CD4-positive, CD25-positive, alpha-beta regulatory T cell (primary cell): ENCODE results near the gene ABLIM1. TPM values are rescaled to one million over a fixed set of nuclear protein-coding genes. Genes with fewer than 3 reads are reported as not detected.

Experiments
- ATAC-seq, 2 donors: fragments of 150-1000 bp; cut with Tn5 transposase; one replicate each; pipeline ENCODE4 v1.10.0; 2021; ENCODE audit warnings: low read depth in 2 of 2, moderate number of reproducible peaks in 2 of 2, moderate library complexity in 1 of 2
- DNase-seq, 3 donors: peaks; one replicate each; pipeline versions ENCODE4 v3.0.0 to v3.0.0-alpha.2; 2012 to 2022; ENCODE audit warnings: mixed read lengths in 1 of 3
- H3K27ac ChIP-seq: one replicate; pipeline ENCODE4 v1.7.0; 2013; ENCODE audit warnings: mild to moderate bottlenecking, low read length; ENCODE audit not compliant: insufficient read depth, poor library complexity, severe bottlenecking
- H3K27me3 ChIP-seq: one replicate; pipeline ENCODE4 v1.7.0; 2013; ENCODE audit warnings: low read length; ENCODE audit not compliant: control insufficient read depth, insufficient read depth
- H3K36me3 ChIP-seq: one replicate; pipeline ENCODE4 v1.7.0; 2013; ENCODE audit warnings: mild to moderate bottlenecking, low read length, moderate library complexity; ENCODE audit not compliant: control insufficient read depth, insufficient read depth
- H3K4me1 ChIP-seq: 2 replicates; pipeline ENCODE4 v1.7.0; 2013; ENCODE audit warnings: mild to moderate bottlenecking, low read length; ENCODE audit not compliant: insufficient read depth, control insufficient read depth, poor library complexity, severe bottlenecking
- H3K4me3 ChIP-seq: one replicate; pipeline ENCODE4 v1.7.0; 2013; ENCODE audit warnings: low read depth, mild to moderate bottlenecking, low read length, moderate library complexity
- H3K9me3 ChIP-seq, 2 experiments: 1 replicate in 1 of 2; 2 replicates in 1 of 2; pipeline ENCODE4 v1.7.0; 2013; ENCODE audit warnings: low read length in 2 of 2, mild to moderate bottlenecking in 1 of 2, moderate library complexity in 1 of 2; ENCODE audit not compliant: control insufficient read depth in 2 of 2
- H3K27ac Mint-ChIP-seq, 3 donors: one replicate each; pipeline ENCODE4 v1.8.0; 2020 to 2022; ENCODE audit warnings: mild to moderate bottlenecking in 3 of 3, mixed read lengths in 3 of 3, moderate library complexity in 2 of 3
- H3K27me3 Mint-ChIP-seq: one replicate; pipeline ENCODE4 v1.8.0; 2022; ENCODE audit warnings: mild to moderate bottlenecking, mixed read lengths
- H3K36me3 Mint-ChIP-seq: one replicate; pipeline ENCODE4 v1.8.0; 2020; ENCODE audit warnings: mixed read lengths
- H3K4me1 Mint-ChIP-seq, 4 donors: one replicate each; pipeline ENCODE4 v1.8.0; 2020 to 2022; ENCODE audit warnings: mixed read lengths in 4 of 4, mild to moderate bottlenecking in 1 of 4
- H3K4me3 Mint-ChIP-seq, 4 donors: one replicate each; pipeline ENCODE4 v1.8.0; 2020 to 2022; ENCODE audit warnings: mild to moderate bottlenecking in 4 of 4, mixed read lengths in 4 of 4, moderate library complexity in 3 of 4
- H3K9me3 Mint-ChIP-seq, 7 donors: one replicate each; pipeline ENCODE4 v1.8.0; 2020 to 2022; ENCODE audit warnings: mixed read lengths in 7 of 7, mild to moderate bottlenecking in 3 of 7, moderate library complexity in 2 of 7
- polyA plus RNA-seq, 4 donors: library from polyadenylated mRNA; unstranded; fragments of 300-500 nt; fragmentation: Illumina TruSeq; gene quantifications; one replicate each; pipeline ENCODE4 v1.2.3, GENCODE V29; 2021
- total RNA-seq: library from RNA; stranded (reverse); gene quantifications from one replicate; pipeline ENCODE4 v1.2.3, GENCODE V29; 2022

Gene ABLIM1
- total and polyA plus RNA-seq, 5 donors from 2014 or later: 101 to 138 (median 131) TPM

DNA sequence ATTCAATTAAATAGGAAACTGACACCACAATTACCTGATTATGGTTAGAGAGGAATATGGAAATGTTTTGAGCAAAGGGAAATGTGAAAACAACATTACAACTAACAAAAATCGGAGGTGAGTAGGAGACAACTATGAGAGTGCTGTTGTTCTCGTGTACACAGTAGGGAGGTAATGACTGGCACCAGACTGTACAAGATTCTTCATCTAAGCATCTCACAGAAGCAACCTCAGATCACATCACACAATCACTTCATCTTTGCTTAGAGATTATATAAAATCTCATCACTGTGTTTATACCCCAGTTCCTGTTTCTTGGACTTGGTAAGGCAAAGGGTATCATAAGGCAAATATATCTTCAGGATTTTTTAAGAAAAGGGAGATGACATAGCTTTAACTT, 14.9 kb downstream of the ABLIM1 start:
- ATAC-seq: no peak

DNA sequence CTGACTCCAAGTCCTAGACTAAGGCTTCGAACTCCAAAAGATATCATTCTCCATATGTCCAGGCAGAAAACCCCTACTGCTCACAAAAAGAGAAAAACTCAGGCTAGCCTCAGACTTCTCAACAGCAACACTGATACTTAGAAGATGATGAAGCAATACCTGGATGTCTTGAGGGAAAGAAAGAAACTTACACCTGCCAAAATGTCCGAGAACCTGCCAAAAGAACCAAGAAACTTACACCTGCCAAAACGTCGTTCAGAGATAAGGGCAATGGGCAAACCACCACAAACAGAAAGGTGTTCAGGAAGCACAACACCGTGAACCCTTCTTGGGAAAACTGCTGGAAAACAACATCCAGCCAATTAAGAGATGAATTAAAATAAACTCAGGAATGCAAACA, 15.3 kb downstream of the ABLIM1 start:
- ATAC-seq (no peak), DNase-seq (no peak)
- Mint-ChIP-seq H3K36me3 (peaks cover 7% of the 10 kb centered on the region), H3K4me1 (peaks cover 0 to 14% (median under 1%) of the 10 kb centered on the region in 4 donors), H3K27me3 (no peaks in the 10 kb centered on the region), H3K27ac (no peak overlapping the region), H3K4me3 (no peak overlapping the region), H3K9me3 (peaks cover 0 to 2% (median 0%) of the 10 kb centered on the region in 7 donors)
- Histone ChIP-seq H3K27ac (no peak overlapping the region), H3K9me3 (no peaks in the 10 kb centered on the region), H3K27me3 (no peaks in the 10 kb centered on the region), H3K4me3 (no peak overlapping the region), H3K36me3 (no peaks in the 10 kb centered on the region), H3K4me1 (no peaks in the 10 kb centered on the region)

More for the DNA sequence above, 14.9 kb downstream of the ABLIM1 start:
- Mint-ChIP-seq H3K36me3 (peaks cover 7% of the 10 kb centered on the region), H3K27me3 (no peaks in the 10 kb centered on the region), H3K4me1 (peaks cover 0 to 14% (median 2%) of the 10 kb centered on the region in 4 donors), H3K4me3 (no peak overlapping the region), H3K27ac (no peak overlapping the region), H3K9me3 (peaks cover 0 to 2% (median 0%) of the 10 kb centered on the region in 7 donors)
- Histone ChIP-seq H3K9me3 (no peaks in the 10 kb centered on the region), H3K4me3 (no peak overlapping the region), H3K27me3 (no peaks in the 10 kb centered on the region), H3K27ac (no peak overlapping the region), H3K36me3 (no peaks in the 10 kb centered on the region), H3K4me1 (no peaks in the 10 kb centered on the region)
- no peak for DNase-seq

DNA sequence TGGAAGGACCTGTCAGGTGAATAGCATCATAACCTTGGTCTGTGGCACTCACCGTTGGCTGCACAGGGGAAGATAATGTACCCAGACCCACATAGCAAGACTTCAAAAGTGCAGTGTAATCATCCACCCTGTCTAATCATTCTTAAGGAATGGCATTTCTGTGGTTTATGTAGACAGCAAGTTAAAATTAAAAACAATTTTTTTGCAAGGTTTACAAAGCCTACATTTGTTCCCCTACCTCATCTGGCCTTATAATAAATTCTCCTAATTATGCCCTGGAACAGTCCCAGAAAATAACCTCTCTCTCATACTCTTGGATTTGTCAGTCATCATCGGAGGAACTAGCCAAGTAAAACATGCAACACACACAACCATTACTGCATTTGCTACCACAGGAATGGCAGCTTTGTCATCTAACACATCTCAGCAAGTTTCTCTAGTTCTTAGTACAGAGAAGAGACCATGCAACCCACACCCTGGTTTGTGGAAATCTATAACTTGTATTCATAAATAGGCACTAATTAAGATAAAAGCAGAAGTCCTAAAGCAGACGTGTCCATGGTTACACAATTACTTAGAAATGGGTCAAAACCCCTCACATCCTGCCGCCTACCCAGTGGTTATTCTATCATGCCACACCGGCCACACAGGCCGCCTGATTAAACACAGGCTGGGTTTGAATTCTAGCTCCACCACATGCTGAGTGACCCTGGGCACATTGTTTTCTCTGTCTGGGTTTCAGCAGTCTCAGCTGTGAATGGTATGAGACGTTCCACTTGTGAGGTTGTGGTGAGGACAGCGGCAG, 19.1 kb downstream of the ABLIM1 start:
- H3K27me3 Mint-ChIP-seq: peaks cover 5% of the 10 kb centered on the region
- no peaks in the 10 kb centered on the region for H3K9me3 ChIP-seq
- H3K27ac ChIP-seq: no peak overlapping the region
- peaks cover 3% of the 10 kb centered on the region for H3K36me3 ChIP-seq
- H3K27me3 ChIP-seq: no peaks in the 10 kb centered on the region
- no peak for DNase-seq
- no peak overlapping the region for H3K4me3 Mint-ChIP-seq
- peaks cover 0 to 3% (median 0%) of the 10 kb centered on the region in 7 donors for H3K9me3 Mint-ChIP-seq
- H3K4me1 Mint-ChIP-seq: peaks cover 0 to 4% (median 0%) of the 10 kb centered on the region in 4 donors
- H3K36me3 Mint-ChIP-seq: peaks cover 11% of the 10 kb centered on the region
- ATAC-seq: no peak
- no peak overlapping the region for H3K4me3 ChIP-seq
- H3K27ac Mint-ChIP-seq: peak overlapping the region in 1 of 3 donors; percentile 46
- H3K4me1 ChIP-seq: no peaks in the 10 kb centered on the region

DNA sequence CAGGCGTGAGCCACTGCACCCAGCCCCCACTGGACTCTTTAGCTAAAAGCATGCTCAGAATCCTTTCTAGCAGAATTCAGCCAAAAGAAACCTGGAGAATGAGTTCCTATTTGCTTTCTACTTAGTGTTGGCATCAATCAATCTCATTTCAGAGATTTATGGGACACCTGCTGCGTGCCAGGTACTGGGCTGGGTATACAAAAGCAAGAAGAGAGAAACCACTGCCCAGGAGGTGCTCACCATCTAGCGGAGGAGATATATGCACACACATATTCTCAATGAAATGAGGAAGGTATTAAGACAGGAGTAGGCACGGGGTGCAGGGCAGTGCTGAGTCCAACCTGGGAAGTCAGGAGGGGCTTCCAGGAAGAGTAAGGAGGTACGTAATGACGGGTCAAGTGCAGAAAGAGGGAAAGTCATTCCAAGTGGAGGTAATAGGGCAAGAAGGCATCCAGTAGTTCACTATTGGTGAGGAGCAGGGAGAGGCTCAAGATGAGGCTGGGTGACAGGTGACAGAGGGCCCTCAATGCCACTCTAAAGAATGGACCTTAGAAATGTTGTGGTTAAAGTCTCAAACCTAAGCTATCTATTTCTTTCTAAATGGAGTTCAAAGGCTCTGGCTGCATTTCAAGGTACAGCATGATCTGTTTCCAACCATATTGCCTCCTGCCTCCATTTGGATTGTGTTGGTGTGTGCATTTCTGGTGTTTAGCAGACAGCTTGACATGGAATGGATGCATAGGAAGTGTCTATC, 22.1 kb downstream of the ABLIM1 start:
- peaks cover 23% of the 10 kb centered on the region for H3K27me3 Mint-ChIP-seq

DNA sequence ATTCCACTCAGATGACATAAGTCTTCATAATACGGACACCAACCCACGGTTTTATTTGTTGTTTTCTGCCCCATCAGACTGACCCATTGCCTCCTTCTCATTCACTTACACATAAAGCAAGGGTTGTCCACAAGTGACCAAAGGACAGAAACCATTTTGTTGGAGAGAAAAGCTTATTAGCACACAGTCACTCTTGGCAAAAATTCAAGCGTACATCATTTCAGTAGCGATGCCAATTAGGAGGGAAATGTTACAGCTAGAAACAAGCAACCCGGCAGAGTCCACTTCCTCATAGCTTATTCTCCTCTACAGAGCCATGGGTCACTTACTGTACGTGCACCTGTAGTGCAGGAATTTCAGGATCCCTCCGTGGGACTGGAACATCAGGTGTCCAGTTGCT, 23.0 kb downstream of the ABLIM1 start:
- H3K9me3 Mint-ChIP-seq: peaks cover 0 to 3% (median 0%) of the 10 kb centered on the region in 7 donors
- peaks cover 13 to 32% (median 24%) of the 10 kb centered on the region in 4 donors for H3K4me1 Mint-ChIP-seq
- H3K27me3 ChIP-seq: no peaks in the 10 kb centered on the region
- H3K4me3 ChIP-seq: no peak overlapping the region
- DNase-seq: no peak
- peaks cover 14% of the 10 kb centered on the region for H3K4me1 ChIP-seq
- H3K27ac ChIP-seq: no peak overlapping the region
- H3K9me3 ChIP-seq: no peaks in the 10 kb centered on the region
- peaks cover 3% of the 10 kb centered on the region for H3K36me3 ChIP-seq
- H3K27me3 Mint-ChIP-seq: peaks cover 23% of the 10 kb centered on the region
- peaks cover 8% of the 10 kb centered on the region for H3K36me3 Mint-ChIP-seq
- no peak for ATAC-seq
- H3K27ac Mint-ChIP-seq: no peak overlapping the region
- H3K4me3 Mint-ChIP-seq: peak overlapping the region in 1 of 4 donors; percentile 32

More for the DNA sequence above, 22.1 kb downstream of the ABLIM1 start:
- no peak overlapping the region for H3K4me3 ChIP-seq
- H3K4me1 ChIP-seq: peaks cover 14% of the 10 kb centered on the region
- DNase-seq: no peak
- Mint-ChIP-seq H3K4me3 (no peak overlapping the region), H3K36me3 (peaks cover 8% of the 10 kb centered on the region), H3K9me3 (peaks cover 0 to 3% (median 0%) of the 10 kb centered on the region in 7 donors), H3K4me1 (peaks cover 9 to 27% (median 17%) of the 10 kb centered on the region in 4 donors), H3K27ac (no peak overlapping the region)
- peaks cover 3% of the 10 kb centered on the region for H3K36me3 ChIP-seq
- H3K27ac ChIP-seq: no peak overlapping the region
- no peaks in the 10 kb centered on the region for H3K27me3 ChIP-seq
- no peaks in the 10 kb centered on the region for H3K9me3 ChIP-seq
- no peak for ATAC-seq

DNA sequence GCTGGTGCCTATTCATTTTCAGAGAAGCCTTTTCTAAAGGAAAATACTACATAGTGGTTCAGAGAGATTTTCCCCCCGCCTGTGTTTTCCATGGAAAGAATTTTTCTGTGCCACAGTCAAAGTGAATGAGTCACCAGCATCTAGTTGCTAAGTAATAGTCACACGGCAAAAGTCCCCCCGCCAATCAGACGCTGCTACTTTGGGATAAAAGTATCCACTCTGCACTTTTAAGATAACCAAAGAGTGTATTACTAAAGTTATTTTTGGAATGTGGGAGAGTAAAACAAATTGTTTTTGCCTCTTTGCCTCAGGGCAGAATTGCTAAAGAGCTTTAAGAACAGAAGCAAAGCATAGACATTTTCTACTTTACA, 23.5 kb downstream of the ABLIM1 start:
- H3K27ac ChIP-seq: no peak overlapping the region
- Mint-ChIP-seq H3K27me3 (peaks cover 23% of the 10 kb centered on the region), H3K9me3 (peaks cover 0 to 3% (median 0%) of the 10 kb centered on the region in 7 donors), H3K27ac (no peak overlapping the region), H3K4me1 (peaks cover 13 to 38% (median 25%) of the 10 kb centered on the region in 4 donors), H3K4me3 (peak overlapping the region in 1 of 4 donors; percentile 32), H3K36me3 (peaks cover 6% of the 10 kb centered on the region)
- ATAC-seq (no peak), DNase-seq (no peak)
- peaks cover 3% of the 10 kb centered on the region for H3K36me3 ChIP-seq
- H3K9me3 ChIP-seq: no peaks in the 10 kb centered on the region
- no peak overlapping the region for H3K4me3 ChIP-seq
- peaks cover 14% of the 10 kb centered on the region for H3K4me1 ChIP-seq
- H3K27me3 ChIP-seq: no peaks in the 10 kb centered on the region

DNA sequence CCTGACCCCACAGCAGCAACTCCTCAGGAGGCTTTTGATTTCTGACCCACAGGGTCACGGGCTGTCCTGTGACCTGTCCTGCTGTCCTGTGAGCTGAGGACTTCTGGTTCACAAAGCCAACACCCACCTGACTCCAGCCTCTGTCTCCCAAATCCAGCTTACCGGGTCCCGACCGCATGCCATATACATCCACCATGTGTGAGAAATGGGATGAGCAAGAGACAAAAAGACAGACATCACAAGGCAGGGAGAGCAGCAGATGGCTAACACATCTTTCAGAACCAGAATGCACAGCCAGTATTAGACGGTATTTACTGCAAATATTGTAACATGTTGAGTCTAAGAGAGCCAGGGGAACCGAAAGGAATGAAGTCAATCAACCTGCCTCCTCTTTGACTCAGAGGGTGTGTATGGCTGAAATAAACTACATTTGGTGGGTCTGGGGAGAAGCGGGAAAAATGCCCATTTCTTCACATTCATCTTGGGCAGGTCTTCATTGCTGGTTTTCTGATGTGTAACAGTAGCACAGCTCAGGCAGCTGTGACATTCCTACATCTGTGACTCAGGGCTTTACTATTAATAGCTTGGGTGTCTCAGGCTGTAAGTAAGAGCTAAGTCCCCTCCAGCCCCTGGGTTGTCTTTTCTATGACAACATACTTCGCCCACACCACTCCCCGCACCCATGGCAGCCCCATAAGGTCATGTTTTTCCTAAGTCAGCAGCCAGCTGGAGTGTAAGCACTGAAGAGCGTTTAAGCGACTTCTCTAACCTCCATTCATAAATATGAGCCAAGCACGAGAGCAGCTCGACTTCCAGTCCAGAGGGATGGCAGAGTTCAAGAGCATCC, 25.0 kb downstream of the ABLIM1 start:
- H3K36me3 ChIP-seq: peaks cover 3% of the 10 kb centered on the region
- peaks cover 4% of the 10 kb centered on the region for H3K36me3 Mint-ChIP-seq
- no peak for DNase-seq
- no peaks in the 10 kb centered on the region for H3K27me3 ChIP-seq
- H3K4me1 ChIP-seq: peaks cover 14% of the 10 kb centered on the region
- peaks cover 13 to 38% (median 25%) of the 10 kb centered on the region in 4 donors for H3K4me1 Mint-ChIP-seq
- no peak overlapping the region for H3K4me3 ChIP-seq
- no peak overlapping the region for H3K27ac ChIP-seq
- H3K27ac Mint-ChIP-seq: no peak overlapping the region
- ATAC-seq: no peak
- peak overlapping the region in 3 of 4 donors; percentile 38 to 86 (median 55) for H3K4me3 Mint-ChIP-seq
- H3K9me3 ChIP-seq: no peaks in the 10 kb centered on the region
- peaks cover 0 to 3% (median 0%) of the 10 kb centered on the region in 7 donors for H3K9me3 Mint-ChIP-seq
- H3K27me3 Mint-ChIP-seq: peaks cover 23% of the 10 kb centered on the region
